GM18507 (cell line): ENCODE results near the gene ZNF444.
"Not testable (repeated sequence)": the region's sequence is repeated elsewhere in the genome, so short reads cannot be mapped to it uniquely, and the experiment has no call there.

Experiments
- DNase-seq: peaks from one replicate; pipeline ENCODE4 v3.0.0; 2011; ENCODE audit warnings: low read depth; ENCODE audit not compliant: insufficient read length; ENCODE audit errors: extremely low spot score
- FAIRE-seq: peaks from 2 replicates; lab custom pipeline; 2011; peaks lifted over from hg19 to GRCh38; lab: Jason Lieb, UNC

Gene ZNF444

DNA sequence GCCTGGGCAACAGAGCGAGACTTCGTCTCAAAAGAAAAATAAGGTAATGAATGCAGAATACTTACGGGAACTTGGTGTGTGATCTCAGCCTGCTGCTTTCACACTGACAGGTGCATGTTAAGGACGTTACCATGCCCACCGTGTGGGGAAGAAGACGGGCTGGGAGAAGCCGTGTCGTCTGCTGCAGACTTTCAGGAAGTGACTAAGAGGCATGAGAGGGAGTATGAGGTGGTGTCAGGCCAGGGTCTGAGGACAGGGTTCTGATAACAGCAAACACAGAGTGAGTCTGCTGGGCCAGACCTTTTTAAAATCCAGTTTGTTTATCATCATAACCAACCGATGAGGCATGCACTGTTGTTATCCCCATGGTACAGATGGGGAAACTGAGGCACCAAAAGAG, 21.2 kb downstream of the ZNF444 start:
- no peak for DNase-seq

DNA sequence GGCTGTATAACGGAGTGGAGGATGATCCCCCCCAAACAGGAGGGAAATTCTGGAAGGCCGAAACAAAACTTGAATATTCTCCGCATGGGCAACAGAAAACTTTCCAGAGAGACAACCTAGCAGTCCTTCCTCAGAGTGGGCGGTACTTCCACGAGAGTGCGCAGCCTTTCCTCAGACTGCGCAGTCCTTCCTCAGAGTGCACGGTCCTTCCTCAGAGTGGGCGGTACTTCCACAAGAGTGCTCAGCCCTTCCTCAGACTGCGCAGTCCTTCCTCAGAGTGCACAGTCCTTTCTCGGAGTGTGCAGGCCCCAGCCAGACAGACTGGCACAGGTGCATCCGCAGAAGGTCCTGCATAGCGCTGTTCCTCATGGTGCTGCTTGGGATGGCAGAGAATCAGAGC, 22.0 kb downstream of the ZNF444 start:
- FAIRE-seq (no peak), DNase-seq (no peak)

More for the DNA sequence above, 21.2 kb downstream of the ZNF444 start:
- no peak for FAIRE-seq

DNA sequence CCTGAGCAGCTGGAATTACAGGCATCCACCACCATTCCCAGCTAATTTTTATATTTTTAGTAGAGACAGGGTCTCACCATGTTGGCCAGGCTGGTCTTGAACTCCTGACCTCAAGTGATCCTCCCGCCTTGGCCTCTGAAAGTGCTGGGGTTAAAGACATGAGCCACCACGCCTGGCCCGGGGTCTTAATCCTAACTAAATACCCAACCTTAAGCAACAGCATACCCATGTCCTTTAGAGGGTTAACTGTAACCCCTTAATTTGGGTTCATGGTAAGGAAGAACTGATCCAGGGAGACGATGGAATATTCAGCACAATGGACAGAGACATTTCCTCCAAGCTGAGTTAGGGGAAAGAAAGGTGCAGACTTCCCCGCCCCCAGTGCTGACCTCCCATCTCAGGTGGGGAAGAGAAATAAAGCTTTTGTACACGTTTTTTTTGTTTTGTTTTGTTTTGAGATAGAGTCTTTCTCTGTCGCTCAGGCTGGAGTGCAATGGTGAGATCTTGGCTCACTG, 26.0 kb downstream of the ZNF444 start:
- no peak for DNase-seq
- FAIRE-seq: no peak

DNA sequence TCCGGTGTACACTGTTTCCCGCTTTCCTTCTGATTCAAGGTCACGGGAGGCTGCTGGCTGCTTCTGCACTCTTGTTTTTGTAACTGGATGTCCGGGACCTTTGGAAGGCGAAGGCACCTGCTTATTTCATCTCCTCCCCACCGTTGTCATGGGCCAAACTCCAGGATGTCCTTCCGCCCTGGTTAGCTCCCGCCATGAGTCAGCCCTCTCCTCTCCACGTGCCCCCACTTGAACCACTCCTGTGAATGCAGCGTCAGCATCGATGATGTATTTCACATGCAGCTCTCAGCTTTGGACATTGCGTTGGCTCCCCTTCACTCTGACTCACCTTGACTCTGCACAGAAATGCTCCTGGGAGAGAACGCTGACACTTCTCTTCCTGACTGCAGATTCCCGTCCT, 29.2 kb downstream of the ZNF444 start:
- FAIRE-seq: no peak
- DNase-seq: no peak

DNA sequence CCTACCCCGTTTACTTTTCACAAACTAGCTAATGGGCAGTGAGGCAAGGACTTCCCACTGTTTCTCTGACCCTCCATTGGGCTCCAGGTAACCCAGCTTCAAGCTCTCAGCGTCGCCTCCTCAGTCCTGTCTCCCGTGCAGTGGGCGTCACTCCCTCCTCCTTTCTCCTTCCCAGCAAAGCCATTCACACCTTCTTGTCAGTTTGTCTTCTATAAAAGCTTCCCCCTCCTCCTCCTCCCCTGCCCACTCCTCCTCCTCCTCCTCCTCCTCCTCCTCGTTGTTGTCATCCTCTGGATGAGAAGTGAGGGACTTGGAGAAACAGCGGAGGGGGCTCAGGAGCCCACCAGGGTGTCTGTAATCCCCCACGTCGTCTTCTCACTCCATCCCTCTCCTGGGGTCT, 33.0 kb downstream of the ZNF444 start:
- no peak for DNase-seq
- FAIRE-seq: no peak

DNA sequence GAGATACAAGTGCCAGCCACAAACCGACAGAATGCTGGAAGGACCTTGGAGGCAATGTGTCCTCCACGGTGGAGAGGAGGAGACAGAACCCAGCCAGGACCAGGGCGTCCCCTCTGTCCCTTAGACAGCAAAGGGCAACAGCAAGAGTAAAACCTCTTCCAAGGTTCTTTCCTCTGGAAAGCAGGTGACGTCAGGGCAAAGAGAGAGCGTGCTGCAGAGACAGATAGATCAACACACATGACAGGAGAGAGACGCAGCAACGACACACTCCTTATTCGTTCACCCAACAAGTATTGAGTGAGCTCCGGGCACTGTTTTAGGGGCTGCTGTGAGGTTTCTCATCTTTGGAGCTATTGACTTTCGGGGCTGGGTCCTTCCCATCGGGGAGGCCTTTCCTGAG, 33.5 kb downstream of the ZNF444 start:
- FAIRE-seq: no peak
- DNase-seq: no peak

DNA sequence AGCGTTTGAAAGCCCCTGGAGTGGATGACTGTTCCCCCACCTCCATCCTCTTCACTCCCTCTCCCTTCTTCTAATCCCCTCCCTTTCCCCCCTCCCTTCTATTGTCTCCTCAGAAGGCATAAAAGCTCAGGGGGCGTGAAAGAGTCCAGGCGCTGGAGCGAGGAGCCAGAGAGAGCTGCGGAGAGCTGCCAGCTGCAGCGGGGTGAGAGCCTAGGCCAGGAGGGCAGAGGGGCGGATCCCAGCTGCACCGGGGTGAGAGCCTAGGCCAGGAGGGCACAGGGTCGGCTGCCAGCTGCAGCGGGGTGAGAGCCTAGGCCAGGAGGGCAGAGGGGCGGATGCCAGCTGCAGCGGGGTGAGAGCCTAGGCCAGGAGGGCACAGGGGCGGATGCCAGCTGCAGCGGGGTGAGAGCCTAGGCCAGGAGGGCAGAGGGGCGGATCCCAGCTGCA, 34.8 kb downstream of the ZNF444 start, which contains the start of gene GALP:
TSS of gene GALP (plus strand) at position 148 of the 447 bp plus-strand sequence. CDS start 1,101 bp downstream, outside the sequence.
- FAIRE-seq, DNase-seq: not testable (repeated sequence)

DNA sequence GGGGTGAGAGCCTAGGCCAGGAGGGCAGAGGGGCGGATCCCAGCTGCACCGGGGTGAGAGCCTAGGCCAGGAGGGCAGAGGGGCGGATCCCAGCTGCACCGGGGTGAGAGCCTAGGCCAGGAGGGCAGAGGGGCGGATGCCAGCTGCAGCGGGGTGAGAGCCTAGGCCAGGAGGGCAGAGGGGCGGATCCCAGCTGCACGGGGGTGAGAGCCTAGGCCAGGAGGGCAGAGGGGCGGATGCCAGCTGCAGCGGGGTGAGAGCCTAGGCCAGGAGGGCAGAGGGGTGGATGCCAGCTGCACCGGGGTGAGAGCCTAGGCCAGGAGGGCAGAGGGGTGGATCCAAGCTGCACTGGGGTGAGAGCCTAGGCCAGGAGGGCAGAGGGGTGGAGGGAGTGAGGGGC, 35.2 kb downstream of the ZNF444 start:
- not testable (repeated sequence) for FAIRE-seq, DNase-seq

DNA sequence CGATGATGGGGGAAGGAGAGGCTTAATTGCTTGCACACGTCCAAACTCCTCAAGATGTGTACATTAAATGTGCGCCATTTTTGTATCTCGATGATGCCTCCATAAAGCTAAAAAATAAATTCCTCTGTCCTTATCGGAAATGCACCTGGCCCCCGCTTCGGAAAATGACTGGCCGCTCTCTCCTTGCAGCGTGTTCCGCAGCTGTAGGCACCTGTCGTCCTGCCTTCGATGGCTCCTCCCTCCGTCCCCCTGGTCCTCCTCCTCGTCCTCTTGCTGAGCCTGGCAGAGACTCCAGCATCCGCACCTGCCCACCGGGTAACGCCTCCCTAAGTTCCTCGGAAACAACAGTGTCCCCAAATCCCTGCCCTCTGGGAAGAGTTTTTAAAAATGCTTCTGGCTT, 35.8 kb downstream of the ZNF444 start:
- no peak for DNase-seq
- no peak for FAIRE-seq

DNA sequence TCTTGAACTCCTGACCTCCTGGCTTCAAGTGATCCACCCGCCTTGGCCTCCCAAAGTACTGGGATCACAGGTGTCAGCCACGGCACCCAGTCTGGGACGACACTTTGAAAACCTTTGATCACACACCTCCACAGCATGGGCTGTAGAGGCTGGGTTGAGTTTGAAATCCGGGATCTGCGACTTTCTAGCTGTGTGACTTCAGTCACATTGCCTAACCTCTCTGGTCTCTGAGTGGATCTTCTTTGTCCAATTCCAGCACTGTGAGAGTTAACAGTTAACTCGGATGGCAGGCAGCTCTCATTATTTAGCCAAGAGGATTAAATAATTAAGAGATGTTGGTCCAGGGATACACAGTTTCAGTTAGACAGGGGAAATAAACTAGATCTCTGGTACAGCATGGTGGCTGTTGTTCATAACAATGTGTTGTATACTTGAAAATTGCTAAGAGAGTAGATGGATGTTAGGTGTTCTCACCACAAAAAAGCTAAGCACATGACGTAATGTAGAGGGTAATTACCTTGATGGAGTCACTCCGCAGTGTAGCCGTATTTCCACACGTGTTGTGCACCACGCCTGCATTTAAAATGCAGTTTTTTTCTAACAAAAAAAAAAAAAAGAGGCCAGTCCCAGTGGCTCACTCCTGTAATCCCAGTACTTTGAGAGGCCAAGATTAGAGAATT, 36.6 kb downstream of the ZNF444 start:
- DNase-seq (no peak), FAIRE-seq (no peak)

DNA sequence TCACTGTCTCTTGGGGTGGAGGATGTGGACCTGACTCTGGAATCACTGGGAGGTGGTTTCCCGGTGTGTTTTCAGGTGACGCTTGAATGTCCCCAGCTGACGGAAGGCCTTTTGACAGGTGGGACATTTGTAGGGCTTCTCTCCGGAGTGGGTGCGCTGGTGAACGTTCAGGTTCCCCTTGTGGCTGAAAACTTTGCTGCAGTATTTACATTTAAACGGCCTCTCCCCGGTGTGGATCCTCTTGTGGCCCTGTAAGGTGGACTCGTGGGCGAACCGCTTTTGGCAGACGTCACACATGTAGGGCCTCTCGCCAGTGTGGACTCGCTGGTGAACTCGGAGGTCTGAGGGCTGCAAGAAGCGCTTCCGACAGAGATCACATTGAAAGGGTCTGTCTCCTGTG, 48.7 kb downstream of the ZNF444 start:
- no peak for DNase-seq
- FAIRE-seq: no peak

DNA sequence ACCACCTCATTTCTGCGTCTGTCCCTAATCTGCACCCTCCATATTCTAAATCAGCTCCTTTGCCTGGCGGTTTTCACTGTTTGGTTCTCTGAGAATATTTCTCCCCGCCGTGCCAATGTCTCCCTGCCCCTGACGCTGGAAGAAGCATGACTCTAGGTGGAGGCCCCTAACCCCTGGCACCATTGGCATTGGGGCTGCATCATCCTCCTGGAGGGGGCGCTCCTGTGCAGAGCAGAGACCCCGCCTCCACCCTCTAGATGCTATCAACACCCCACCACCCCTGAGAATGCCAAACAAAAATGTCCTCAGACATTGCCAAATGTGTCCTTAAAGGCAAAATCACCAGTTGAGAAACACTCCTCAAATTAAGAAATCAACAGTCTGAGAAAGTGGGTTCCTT, 50.0 kb downstream of the ZNF444 start:
- no peak for DNase-seq
- no peak for FAIRE-seq

DNA sequence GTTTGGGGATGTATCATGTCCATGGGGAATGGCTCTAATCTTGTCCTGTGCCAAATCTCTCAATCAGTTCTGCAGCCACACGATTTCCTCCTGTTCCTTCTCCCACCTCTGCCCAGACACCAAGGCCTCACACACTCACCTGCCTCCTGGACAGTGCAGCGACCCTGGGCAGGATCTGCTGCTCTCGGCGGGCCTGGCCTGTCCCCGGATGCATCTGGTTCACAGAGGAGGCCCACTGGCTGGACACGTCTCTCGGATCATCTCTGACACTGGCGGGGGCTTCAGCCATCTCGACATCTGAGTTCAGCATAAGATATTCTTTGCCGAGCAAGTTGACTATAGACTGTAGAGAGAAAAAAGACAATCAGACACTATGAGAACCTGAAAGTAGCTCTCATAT, 50.6 kb downstream of the ZNF444 start:
- FAIRE-seq (no peak), DNase-seq (no peak)

DNA sequence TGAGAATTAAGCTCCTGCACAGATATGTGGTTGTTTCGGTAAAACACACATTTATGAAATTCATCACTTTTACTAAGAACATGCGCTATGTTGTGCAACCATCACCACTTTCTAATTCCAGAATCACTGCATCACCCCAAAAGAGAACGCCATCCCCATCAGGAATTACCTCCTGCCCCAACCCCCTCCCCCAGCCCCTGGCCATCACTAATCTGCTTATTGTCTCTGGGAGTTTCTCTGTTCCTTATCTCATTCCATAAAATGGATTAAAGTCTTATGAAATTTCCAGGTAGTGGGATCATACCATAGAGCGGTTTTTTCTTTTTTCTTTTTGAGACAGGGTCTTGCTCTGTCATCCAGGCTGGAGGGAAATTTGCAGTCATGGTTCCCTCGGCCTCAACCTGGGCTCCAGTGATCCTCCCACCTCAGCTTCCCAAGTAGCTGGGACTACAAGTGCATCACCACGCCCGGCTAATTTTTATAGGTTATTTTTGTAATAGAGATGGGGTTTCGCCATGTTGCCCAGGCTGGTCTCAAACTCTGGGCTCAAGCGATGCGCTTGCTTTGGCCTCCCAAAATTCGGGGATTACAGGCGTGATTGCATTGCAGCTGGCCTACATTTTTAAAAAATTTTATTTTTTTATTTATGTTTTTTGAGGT, 53.0 kb downstream of the ZNF444 start:
- FAIRE-seq (no peak), DNase-seq (no peak)

DNA sequence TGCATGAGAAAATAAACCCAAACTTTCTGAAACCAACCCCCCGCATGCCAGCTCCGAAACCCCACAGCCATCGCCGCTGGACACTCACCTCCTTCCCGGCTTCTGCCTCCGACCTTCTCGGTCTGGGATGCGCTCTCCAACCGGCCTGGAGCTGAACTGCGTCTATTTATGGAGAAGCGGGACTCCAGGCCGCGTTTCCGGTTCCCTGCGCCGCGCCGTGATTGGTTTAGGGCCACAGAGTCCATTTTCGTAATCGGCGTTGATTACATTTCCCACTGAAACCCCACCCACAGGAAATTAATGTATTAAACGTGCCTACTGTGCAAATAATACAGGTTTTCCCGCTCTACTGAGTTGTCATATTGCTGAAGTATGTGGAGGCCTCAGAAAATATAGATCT, 56.6 kb downstream of the ZNF444 start, which contains the start of gene ZSCAN5B:
TSS of gene ZSCAN5B (minus strand) at position 138 of the 400 bp plus-strand sequence. CDS start 4,731 bp downstream, outside the sequence.
- FAIRE-seq, DNase-seq: not testable (repeated sequence)

DNA sequence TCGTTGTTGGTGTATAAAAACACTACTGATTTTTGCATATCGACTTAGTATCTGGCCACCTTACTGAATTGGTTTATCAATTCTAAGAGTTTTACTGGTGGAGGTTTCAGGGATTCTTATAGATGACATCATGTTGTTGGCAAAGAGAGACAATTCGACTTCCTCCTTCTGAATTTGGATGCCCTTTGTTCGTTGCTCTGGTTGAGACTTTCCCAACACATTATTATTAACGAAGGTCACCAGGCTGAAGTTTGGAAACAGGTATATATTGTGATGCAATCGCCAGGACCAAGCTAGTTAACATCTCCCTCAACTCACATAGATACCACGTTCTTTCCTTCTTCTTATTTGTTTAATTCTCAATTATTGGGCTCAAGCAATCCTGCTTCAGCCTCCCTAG, 58.6 kb downstream of the ZNF444 start:
- no peak for DNase-seq
- no peak for FAIRE-seq

DNA sequence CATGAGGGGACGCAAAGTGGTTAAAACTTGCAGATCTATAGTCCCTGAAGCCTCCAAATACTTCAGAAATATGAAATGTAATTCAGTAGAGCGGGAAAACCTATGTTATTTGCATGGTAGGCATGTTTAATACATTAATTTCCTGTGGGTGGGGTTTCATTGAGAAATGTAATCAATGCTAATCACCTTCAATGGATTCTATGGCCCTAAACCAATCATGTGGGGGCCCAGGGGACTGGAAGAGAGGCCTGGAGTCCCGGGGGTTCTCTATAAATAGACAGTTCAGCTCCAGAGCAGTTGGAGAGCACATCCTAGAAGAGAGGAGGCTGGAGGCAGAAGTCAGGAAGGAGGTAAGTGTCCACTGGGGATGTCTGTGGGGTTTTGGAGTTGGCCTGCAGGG, 60.9 kb downstream of the ZNF444 start, which contains the start of gene ZSCAN5C:
TSS of gene ZSCAN5C (plus strand) at position 301 of the 400 bp plus-strand sequence. CDS start 3,641 bp downstream, outside the sequence.
- DNase-seq (no peak), FAIRE-seq (no peak)

DNA sequence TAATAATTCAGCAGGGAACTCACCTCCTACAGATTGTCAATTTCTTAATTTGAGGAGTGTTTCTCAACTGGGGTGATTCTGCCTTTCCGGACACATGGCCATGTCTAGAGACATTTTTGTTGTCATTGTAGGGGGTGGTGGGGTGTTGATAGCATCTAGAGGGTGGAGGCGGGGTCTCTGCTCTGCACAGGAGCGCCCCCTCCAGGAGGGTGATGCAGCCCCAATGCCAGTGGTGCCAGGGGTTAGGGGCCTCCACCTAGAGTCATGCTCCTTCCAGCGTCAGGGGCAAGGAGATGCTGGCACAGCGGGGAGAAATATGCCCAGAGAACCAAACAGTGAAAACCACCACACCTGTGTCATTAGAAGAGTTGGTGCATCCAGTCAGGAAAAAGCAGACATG, 66.5 kb downstream of the ZNF444 start:
- not testable (repeated sequence) for DNase-seq, FAIRE-seq

DNA sequence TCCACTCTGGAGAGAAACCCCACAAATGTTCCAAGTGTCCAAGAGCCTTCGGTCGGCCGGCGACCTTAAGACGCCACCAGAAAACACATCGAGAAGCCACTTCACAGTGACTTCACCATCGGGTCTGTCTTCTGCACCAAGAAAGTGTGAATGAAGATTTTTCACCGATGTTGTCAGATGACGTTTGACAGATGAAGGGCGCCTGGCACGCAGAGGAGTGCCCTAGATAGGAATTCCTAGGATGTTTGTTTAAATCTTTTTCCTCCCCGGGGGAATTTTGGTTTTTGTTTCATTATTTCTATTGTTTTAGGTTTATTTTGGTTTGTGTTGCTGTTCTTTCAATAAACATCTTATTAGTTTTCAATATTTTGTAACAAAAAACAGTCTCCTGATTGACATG, 68.0 kb downstream of the ZNF444 start:
- no peak for DNase-seq
- FAIRE-seq: no peak

DNA sequence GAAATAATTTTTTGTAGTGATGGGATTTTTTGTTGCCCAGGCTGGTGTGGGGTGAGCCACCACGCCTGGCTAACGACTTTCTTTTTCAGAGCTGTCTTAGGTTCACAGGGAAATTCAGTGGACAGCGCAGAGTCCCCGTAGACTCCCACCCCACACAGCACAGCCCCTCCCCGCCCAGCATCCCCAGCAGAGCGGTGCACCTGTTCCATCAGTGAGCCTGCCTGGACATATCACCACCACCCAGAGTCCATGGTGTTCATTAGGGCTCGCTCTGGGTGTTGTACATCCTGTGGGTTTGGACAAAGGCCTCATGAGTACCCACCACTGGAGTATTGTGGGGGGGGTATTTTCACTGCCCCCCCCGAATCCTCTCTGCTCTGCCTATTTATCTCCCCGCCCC, 68.9 kb downstream of the ZNF444 start:
- not testable (repeated sequence) for FAIRE-seq

More for the DNA sequence above, 68.9 kb downstream of the ZNF444 start:
- not testable (repeated sequence) for DNase-seq
